NCI-H774 (cell line): ENCODE measurements around the gene CEBPA.
"Not testable (repeated sequence)": the region's sequence is repeated elsewhere in the genome, so short reads cannot be mapped to it uniquely, and the experiment has no call there.

Source experiments
- DNase-seq: peaks from one replicate; lab custom pipeline; 2025; lab: John Stamatoyannopoulos, UW

Gene CEBPA

GRCh38 chr19:33300009-33300893 is 2.1 kb downstream of the CEBPA start:
- no peak for DNase-seq

GRCh38 chr19:33299051-33299688 is 3.2 kb downstream of the CEBPA start:
- no peak for DNase-seq

- DNase-seq: no peak
Measured at GRCh38 chr19:33298146-33298911, 4.0 kb downstream of the CEBPA start.

- no peak for DNase-seq
Measured at GRCh38 chr19:33297401-33298145, 4.8 kb downstream of the CEBPA start.

GRCh38 chr19:33296488-33296971 is 5.8 kb downstream of the CEBPA start:
- no peak for DNase-seq

- no peak for DNase-seq
Measured at GRCh38 chr19:33295621-33296487, 6.5 kb downstream of the CEBPA start.

GRCh38 chr19:33295046-33295445 is 7.3 kb downstream of the CEBPA start:
- not testable (repeated sequence) for DNase-seq

- DNase-seq: no peak
Measured at GRCh38 chr19:33294058-33294798, 8.1 kb downstream of the CEBPA start.

GRCh38 chr19:33293255-33294057 is 8.9 kb downstream of the CEBPA start:
- DNase-seq: peak; percentile 39

- no peak for DNase-seq
Measured at GRCh38 chr19:33292595-33293254, 9.6 kb downstream of the CEBPA start.

GRCh38 chr19:33291623-33292534 is 10.5 kb downstream of the CEBPA start:
- no peak for DNase-seq

GRCh38 chr19:33290956-33291622 is 11.2 kb downstream of the CEBPA start:
- no peak for DNase-seq

GRCh38 chr19:33290082-33290815 is 12.1 kb downstream of the CEBPA start:
- DNase-seq: no peak

- no peak for DNase-seq
Measured at GRCh38 chr19:33289261-33289660, 13.1 kb downstream of the CEBPA start.

GRCh38 chr19:33288666-33289065 is 13.7 kb downstream of the CEBPA start:
- DNase-seq: no peak

GRCh38 chr19:33287927-33288326 is 14.4 kb downstream of the CEBPA start:
- no peak for DNase-seq
